MM.1S (cell line): Measurements from ENCODE around the gene TGM6.

Experiments
- EZH2 ChIP-seq: fragments of 300-600 bp; sonication (generic); optimal IDR thresholded peaks from 2 replicates; pipeline ENCODE3; 2017; ENCODE audit warnings: low read depth, mild to moderate bottlenecking, antibody characterized with exemption, low read length, mixed read lengths
- EZH2phosphoT487 ChIP-seq: fragments of 300-600 bp; sonication (generic); IDR thresholded peaks from 2 replicates; pipeline ENCODE4 v1.6.1; 2018; ENCODE audit warnings: antibody characterized with exemption, low read length
- TF ChIP-seq, protein P1 (sequence below): fragments of 300-600 bp; sonication (generic); IDR thresholded peaks from 2 replicates; pipeline ENCODE4 v1.5.1; 2016; ENCODE audit warnings: antibody characterized with exemption, low read length, mixed read lengths

DNA sequence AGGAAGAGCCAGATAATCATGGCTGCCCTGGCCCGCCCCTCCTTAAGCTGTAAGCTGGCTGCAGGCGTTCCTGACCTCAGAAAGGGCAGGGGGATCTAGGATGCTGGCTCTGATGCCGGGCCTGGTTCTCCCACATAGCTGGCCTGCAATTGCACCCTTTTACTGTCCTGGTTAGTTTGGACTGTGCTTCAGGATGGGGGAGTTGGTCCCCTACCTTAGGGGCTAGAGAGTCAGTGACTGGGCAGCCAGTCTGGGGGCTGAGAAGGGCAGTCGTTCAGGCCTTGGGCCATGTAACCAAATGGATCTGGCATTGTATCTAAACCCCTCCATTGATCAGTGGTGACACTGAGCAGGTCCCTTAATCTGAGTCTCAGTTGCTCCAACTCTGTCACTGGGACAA is 44.2 kb upstream of the TGM6 start:
- TF ChIP-seq, protein P1, sequence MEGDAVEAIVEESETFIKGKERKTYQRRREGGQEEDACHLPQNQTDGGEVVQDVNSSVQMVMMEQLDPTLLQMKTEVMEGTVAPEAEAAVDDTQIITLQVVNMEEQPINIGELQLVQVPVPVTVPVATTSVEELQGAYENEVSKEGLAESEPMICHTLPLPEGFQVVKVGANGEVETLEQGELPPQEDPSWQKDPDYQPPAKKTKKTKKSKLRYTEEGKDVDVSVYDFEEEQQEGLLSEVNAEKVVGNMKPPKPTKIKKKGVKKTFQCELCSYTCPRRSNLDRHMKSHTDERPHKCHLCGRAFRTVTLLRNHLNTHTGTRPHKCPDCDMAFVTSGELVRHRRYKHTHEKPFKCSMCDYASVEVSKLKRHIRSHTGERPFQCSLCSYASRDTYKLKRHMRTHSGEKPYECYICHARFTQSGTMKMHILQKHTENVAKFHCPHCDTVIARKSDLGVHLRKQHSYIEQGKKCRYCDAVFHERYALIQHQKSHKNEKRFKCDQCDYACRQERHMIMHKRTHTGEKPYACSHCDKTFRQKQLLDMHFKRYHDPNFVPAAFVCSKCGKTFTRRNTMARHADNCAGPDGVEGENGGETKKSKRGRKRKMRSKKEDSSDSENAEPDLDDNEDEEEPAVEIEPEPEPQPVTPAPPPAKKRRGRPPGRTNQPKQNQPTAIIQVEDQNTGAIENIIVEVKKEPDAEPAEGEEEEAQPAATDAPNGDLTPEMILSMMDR = no peak
- no peak for TF ChIP-seq EZH2phosphoT487
- TF ChIP-seq EZH2 = no peak
